SK-N-SH treated with all-trans-retinoic acid at 6 μM for 48 hours (cell line): ENCODE data around the gene ENAH.

Experiments used
- ATAC-seq: fragments of 200-7000 bp; cut with Tn5 transposase; 3 replicates; pipeline ENCODE4 v1.9.1; 2020; ENCODE audit warnings: mild to moderate bottlenecking, moderate library complexity
- ARNTL ChIP-seq: fragments of 450-650 bp; formaldehyde crosslinking; IDR thresholded peaks from 2 replicates; pipeline ENCODE4 v1.5.0; 2020; ENCODE audit warnings: low read depth, mild to moderate bottlenecking, moderate library complexity, borderline replicate concordance
- BACH2 ChIP-seq: fragments of 250-450 bp; sonication (Bioruptor Pico); IDR thresholded peaks from 2 replicates; pipeline ENCODE4 v1.9.0; 2021; ENCODE audit warnings: mild to moderate bottlenecking, borderline replicate concordance
- CSDC2 ChIP-seq: fragments of 250-450 bp; sonication (Bioruptor Pico); IDR thresholded peaks from 2 replicates; pipeline ENCODE4 v1.5.0; 2020; ENCODE audit warnings: mild to moderate bottlenecking, moderate library complexity
- GLIS3 ChIP-seq: fragments of 250-450 bp; sonication (Bioruptor Pico); IDR thresholded peaks from 2 replicates; pipeline ENCODE4 v1.5.0; 2020; ENCODE audit warnings: mild to moderate bottlenecking, moderate library complexity
- ISL1 ChIP-seq: fragments of 250-450 bp; sonication (Bioruptor Pico); IDR thresholded peaks from 2 replicates; pipeline ENCODE4 v2.1.2; 2022; ENCODE audit warnings: mild to moderate bottlenecking, moderate library complexity
- OSR1 ChIP-seq: fragments of 250-450 bp; sonication (Bioruptor Pico); IDR thresholded peaks from 2 replicates; pipeline ENCODE4 v1.8.0; 2022; ENCODE audit warnings: moderate library complexity, mild to moderate bottlenecking, inconsistent platforms
- PPARA ChIP-seq: fragments of 250-450 bp; sonication (Bioruptor Pico); IDR thresholded peaks from 2 replicates; pipeline ENCODE4 v1.5.0; 2020; ENCODE audit warnings: mild to moderate bottlenecking, borderline replicate concordance
- RARB ChIP-seq: fragments of 250-450 bp; sonication (Bioruptor Pico); IDR thresholded peaks from 2 replicates; pipeline ENCODE4 v1.8.0; 2021; ENCODE audit warnings: mild to moderate bottlenecking, moderate library complexity
- TCF4 ChIP-seq: fragments of 250-450 bp; sonication (Bioruptor Pico); IDR thresholded peaks from 2 replicates; pipeline ENCODE4 v1.8.0; 2021; ENCODE audit warnings: mild to moderate bottlenecking, moderate library complexity, borderline replicate concordance
- TOX ChIP-seq: fragments of 250-450 bp; sonication (Bioruptor Pico); IDR thresholded peaks from 2 replicates; pipeline ENCODE4 v1.8.0; 2021; ENCODE audit warnings: mild to moderate bottlenecking, moderate library complexity, borderline replicate concordance
- ZC3H10 ChIP-seq: fragments of 250-450 bp; sonication (Bioruptor Pico); IDR thresholded peaks from 2 replicates; pipeline ENCODE4 v1.5.1; 2021; ENCODE audit warnings: mild to moderate bottlenecking, moderate library complexity
- ZFP3 ChIP-seq: fragments of 250-450 bp; sonication (Bioruptor Pico); IDR thresholded peaks from 2 replicates; pipeline ENCODE4 v1.5.0; 2020; ENCODE audit warnings: mild to moderate bottlenecking, moderate library complexity
- ZFP30 ChIP-seq: fragments of 450-650 bp; formaldehyde crosslinking; IDR thresholded peaks from 2 replicates; pipeline ENCODE4 v1.5.0; 2022; ENCODE audit warnings: mild to moderate bottlenecking, moderate library complexity
- ZNF565 ChIP-seq: fragments of 450-650 bp; formaldehyde crosslinking; conservative IDR thresholded peaks from 2 replicates; pipeline ENCODE4 v1.5.0; 2020; ENCODE audit warnings: low read depth, mild to moderate bottlenecking, moderate library complexity
- ZNF70 ChIP-seq: fragments of 450-650 bp; formaldehyde crosslinking; IDR thresholded peaks from 2 replicates; pipeline ENCODE4 v1.5.0; 2020; ENCODE audit warnings: mild to moderate bottlenecking, moderate library complexity
- ZNF8 ChIP-seq: fragments of 450-650 bp; formaldehyde crosslinking; IDR thresholded peaks from 2 replicates; pipeline ENCODE4 v1.5.0; 2020; ENCODE audit warnings: mild to moderate bottlenecking, moderate library complexity
- TF ChIP-seq, protein P1 (sequence below): fragments of 250-450 bp; sonication (Bioruptor Pico); IDR thresholded peaks from 2 replicates; pipeline ENCODE4 v1.5.0; 2020; ENCODE audit warnings: mild to moderate bottlenecking, moderate library complexity
- TF ChIP-seq, protein P2 (sequence below): fragments of 250-450 bp; sonication (Bioruptor Pico); IDR thresholded peaks from 2 replicates; pipeline ENCODE4 v1.5.1; 2020; ENCODE audit warnings: low read depth, mild to moderate bottlenecking, moderate library complexity
- TF ChIP-seq, protein P3 (sequence below): fragments of 250-450 bp; sonication (Bioruptor Pico); IDR thresholded peaks from 2 replicates; pipeline ENCODE4 v1.5.1; 2021; ENCODE audit warnings: mild to moderate bottlenecking, moderate library complexity
- TF ChIP-seq, protein P4 (sequence below): fragments of 250-450 bp; sonication (Bioruptor Pico); IDR thresholded peaks from 2 replicates; pipeline ENCODE4 v1.8.0; 2021; ENCODE audit warnings: low read depth, mild to moderate bottlenecking, moderate library complexity, borderline replicate concordance
- TF ChIP-seq, protein P5 (sequence below): fragments of 250-450 bp; sonication (Bioruptor Pico); IDR thresholded peaks from 2 replicates; pipeline ENCODE4 v1.8.0; 2020; ENCODE audit warnings: mild to moderate bottlenecking, moderate library complexity, borderline replicate concordance

ENAH gene

DNA sequence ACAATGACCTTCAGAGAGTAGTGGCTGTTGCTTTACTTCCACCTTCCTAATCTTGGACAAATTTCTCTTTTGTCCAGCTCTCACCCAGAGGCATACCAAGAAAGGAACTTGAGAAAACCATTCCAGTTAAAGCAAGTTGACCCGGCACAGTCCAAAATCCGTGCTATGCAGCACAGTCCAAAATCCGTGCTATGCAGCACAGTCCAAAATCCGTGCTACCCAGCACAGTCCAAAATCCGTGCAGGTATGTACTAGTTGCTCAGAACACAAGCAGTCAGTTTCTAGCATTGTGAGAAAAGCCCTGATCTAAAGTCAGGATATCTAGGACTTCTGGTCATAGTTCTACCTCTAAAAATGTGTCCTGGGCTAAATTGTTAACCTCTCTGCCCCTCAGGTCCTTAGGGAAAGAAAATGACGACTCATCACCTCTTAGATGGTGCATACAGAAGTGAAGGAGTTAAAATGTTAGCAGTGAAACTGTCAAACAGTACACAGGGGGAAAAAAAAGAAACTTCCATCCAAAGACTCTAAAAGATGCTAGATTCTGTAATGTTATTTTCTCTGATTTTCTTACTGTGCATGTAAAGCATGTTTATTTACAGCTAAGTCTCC is 40.3 kb upstream of the ENAH start:
- ATAC-seq, result no peak
- TF ChIP-seq ZNF565 (no peak), GLIS3 (no peak), RARB (CRISPR knock-in tag) (no peak), ZNF8 (CRISPR knock-in tag) (no peak), TCF4 (CRISPR knock-in tag) (no peak), BACH2 (no peak), TOX (CRISPR knock-in tag) (no peak), ZFP30 (CRISPR knock-in tag) (no peak), ARNTL (CRISPR knock-in tag) (no peak), CSDC2 (CRISPR knock-in tag) (no peak), ISL1 (no peak), OSR1 (CRISPR knock-in tag) (no peak), ZNF70 (CRISPR knock-in tag) (no peak), ZFP3 (CRISPR knock-in tag) (no peak), ZC3H10 (CRISPR knock-in tag) (no peak)
- TF ChIP-seq, protein P1, sequence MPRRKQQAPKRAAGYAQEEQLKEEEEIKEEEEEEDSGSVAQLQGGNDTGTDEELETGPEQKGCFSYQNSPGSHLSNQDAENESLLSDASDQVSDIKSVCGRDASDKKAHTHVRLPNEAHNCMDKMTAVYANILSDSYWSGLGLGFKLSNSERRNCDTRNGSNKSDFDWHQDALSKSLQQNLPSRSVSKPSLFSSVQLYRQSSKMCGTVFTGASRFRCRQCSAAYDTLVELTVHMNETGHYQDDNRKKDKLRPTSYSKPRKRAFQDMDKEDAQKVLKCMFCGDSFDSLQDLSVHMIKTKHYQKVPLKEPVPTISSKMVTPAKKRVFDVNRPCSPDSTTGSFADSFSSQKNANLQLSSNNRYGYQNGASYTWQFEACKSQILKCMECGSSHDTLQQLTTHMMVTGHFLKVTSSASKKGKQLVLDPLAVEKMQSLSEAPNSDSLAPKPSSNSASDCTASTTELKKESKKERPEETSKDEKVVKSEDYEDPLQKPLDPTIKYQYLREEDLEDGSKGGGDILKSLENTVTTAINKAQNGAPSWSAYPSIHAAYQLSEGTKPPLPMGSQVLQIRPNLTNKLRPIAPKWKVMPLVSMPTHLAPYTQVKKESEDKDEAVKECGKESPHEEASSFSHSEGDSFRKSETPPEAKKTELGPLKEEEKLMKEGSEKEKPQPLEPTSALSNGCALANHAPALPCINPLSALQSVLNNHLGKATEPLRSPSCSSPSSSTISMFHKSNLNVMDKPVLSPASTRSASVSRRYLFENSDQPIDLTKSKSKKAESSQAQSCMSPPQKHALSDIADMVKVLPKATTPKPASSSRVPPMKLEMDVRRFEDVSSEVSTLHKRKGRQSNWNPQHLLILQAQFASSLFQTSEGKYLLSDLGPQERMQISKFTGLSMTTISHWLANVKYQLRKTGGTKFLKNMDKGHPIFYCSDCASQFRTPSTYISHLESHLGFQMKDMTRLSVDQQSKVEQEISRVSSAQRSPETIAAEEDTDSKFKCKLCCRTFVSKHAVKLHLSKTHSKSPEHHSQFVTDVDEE (CRISPR knock-in tag), result no peak
- TF ChIP-seq, protein P2, sequence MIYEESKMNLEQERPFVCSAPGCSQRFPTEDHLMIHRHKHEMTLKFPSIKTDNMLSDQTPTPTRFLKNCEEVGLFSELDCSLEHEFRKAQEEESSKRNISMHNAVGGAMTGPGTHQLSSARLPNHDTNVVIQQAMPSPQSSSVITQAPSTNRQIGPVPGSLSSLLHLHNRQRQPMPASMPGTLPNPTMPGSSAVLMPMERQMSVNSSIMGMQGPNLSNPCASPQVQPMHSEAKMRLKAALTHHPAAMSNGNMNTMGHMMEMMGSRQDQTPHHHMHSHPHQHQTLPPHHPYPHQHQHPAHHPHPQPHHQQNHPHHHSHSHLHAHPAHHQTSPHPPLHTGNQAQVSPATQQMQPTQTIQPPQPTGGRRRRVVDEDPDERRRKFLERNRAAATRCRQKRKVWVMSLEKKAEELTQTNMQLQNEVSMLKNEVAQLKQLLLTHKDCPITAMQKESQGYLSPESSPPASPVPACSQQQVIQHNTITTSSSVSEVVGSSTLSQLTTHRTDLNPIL (CRISPR knock-in tag), result no peak
- TF ChIP-seq, protein P3, sequence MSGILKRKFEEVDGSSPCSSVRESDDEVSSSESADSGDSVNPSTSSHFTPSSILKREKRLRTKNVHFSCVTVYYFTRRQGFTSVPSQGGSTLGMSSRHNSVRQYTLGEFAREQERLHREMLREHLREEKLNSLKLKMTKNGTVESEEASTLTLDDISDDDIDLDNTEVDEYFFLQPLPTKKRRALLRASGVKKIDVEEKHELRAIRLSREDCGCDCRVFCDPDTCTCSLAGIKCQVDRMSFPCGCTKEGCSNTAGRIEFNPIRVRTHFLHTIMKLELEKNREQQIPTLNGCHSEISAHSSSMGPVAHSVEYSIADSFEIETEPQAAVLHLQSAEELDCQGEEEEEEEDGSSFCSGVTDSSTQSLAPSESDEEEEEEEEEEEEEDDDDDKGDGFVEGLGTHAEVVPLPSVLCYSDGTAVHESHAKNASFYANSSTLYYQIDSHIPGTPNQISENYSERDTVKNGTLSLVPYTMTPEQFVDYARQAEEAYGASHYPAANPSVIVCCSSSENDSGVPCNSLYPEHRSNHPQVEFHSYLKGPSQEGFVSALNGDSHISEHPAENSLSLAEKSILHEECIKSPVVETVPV (CRISPR knock-in tag), result no peak
- TF ChIP-seq, protein P4, sequence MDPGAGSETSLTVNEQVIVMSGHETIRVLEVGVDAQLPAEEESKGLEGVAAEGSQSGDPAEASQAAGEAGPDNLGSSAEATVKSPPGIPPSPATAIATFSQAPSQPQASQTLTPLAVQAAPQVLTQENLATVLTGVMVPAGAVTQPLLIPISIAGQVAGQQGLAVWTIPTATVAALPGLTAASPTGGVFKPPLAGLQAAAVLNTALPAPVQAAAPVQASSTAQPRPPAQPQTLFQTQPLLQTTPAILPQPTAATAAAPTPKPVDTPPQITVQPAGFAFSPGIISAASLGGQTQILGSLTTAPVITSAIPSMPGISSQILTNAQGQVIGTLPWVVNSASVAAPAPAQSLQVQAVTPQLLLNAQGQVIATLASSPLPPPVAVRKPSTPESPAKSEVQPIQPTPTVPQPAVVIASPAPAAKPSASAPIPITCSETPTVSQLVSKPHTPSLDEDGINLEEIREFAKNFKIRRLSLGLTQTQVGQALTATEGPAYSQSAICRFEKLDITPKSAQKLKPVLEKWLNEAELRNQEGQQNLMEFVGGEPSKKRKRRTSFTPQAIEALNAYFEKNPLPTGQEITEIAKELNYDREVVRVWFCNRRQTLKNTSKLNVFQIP (CRISPR knock-in tag), result no peak
- TF ChIP-seq, protein P5, sequence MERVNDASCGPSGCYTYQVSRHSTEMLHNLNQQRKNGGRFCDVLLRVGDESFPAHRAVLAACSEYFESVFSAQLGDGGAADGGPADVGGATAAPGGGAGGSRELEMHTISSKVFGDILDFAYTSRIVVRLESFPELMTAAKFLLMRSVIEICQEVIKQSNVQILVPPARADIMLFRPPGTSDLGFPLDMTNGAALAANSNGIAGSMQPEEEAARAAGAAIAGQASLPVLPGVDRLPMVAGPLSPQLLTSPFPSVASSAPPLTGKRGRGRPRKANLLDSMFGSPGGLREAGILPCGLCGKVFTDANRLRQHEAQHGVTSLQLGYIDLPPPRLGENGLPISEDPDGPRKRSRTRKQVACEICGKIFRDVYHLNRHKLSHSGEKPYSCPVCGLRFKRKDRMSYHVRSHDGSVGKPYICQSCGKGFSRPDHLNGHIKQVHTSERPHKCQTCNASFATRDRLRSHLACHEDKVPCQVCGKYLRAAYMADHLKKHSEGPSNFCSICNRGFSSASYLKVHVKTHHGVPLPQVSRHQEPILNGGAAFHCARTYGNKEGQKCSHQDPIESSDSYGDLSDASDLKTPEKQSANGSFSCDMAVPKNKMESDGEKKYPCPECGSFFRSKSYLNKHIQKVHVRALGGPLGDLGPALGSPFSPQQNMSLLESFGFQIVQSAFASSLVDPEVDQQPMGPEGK, result no peak

DNA sequence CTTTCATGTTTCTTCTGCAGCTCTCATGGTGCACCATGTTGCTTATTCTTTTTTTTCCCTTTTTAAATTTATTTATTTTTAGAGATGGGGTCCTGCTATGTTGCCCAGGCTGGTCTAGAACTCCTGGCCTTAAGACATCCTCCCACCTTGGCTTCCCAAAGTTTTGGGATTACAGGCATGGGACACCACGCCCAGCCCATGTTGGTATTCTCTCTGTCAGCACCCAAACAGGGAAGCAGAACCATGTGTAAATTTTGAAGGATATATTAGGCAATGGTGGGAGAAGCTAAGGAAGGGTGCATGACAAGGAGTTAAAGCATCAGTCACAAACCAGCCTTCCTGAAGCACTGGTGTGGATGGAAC is 39.6 kb upstream of the ENAH start:
- ATAC-seq, result no peak
- TF ChIP-seq, protein P2 (CRISPR knock-in tag), result no peak
- TF ChIP-seq, protein P4 (CRISPR knock-in tag), result no peak
- no peak for TF ChIP-seq CSDC2 (CRISPR knock-in tag)
- TF ChIP-seq, protein P5, result no peak
- TF ChIP-seq ZC3H10 (CRISPR knock-in tag), result no peak
- TF ChIP-seq GLIS3, result no peak
- TF ChIP-seq RARB (CRISPR knock-in tag), result no peak
- TF ChIP-seq TCF4 (CRISPR knock-in tag), result no peak
- no peak for TF ChIP-seq ARNTL (CRISPR knock-in tag)
- TF ChIP-seq, protein P3 (CRISPR knock-in tag), result no peak
- TF ChIP-seq TOX (CRISPR knock-in tag), result no peak
- TF ChIP-seq BACH2, result no peak
- no peak for TF ChIP-seq ZNF565
- TF ChIP-seq ZFP3 (CRISPR knock-in tag), result no peak
- no peak for TF ChIP-seq PPARA (CRISPR knock-in tag)
- TF ChIP-seq ZNF70 (CRISPR knock-in tag), result no peak
- no peak for TF ChIP-seq OSR1 (CRISPR knock-in tag)
- TF ChIP-seq ZNF8 (CRISPR knock-in tag), result no peak
